K562 (cell line): ENCODE data around the gene PIGQ. TPM values are rescaled to one million over a fixed set of nuclear protein-coding genes. Genes with fewer than 3 reads are reported as not detected.

Experiments
- ATAC-seq: fragments of 200-7000 bp; cut with Tn5 transposase; 3 replicates; pipeline ENCODE4 v1.9.1; 2020; ENCODE audit warnings: moderate library complexity
- BruUV-seq: library from RNA; stranded (reverse); fragments of 400-500 nt; replicated peaks from 2 replicates; lab custom pipeline; 2021; lab: Mats Ljungman, UMichigan
- CTCF ChIA-PET: fragments of 300-600 bp; formaldehyde crosslinking; extraction: SDS; loops from one replicate; lab custom pipeline; 2021; ENCODE audit warnings: low intra/inter-chr PET ratio; lab: Yijun Ruan, JAX
- POLR2A ChIA-PET: fragments of 300-600, 350-650 bp; sonication (Branson Sonifier 250); formaldehyde crosslinking; extraction: SDS; loops from one replicate; lab custom pipeline; 2021; ENCODE audit warnings: antibody characterized with exemption, inconsistent platforms; lab: Yijun Ruan, JAX
- DNase-seq, 4 experiments: peaks; one replicate each; pipeline versions ENCODE4 v3.0.0 to v3.0.0-alpha.2; 2011 to 2018; ENCODE audit warnings: low spot score in 3 of 4, mixed read lengths in 3 of 4; ENCODE audit errors: extremely low read depth in 1 of 4
- FAIRE-seq: peaks from 2 replicates; lab custom pipeline; 2011; peaks lifted over from hg19 to GRCh38; lab: Jason Lieb, UNC
- H2AFZ ChIP-seq: 2 replicates; pipeline ENCODE4 v1.6.0; 2011; ENCODE audit warnings: low read depth, low read length, control low read depth, inconsistent platforms
- H3K27ac ChIP-seq: fragments of 200-600 bp; 3 replicates; pipeline ENCODE4 v1.8.0; 2011; ENCODE audit warnings: low read depth, mild to moderate bottlenecking, control low read depth, inconsistent platforms, low read length, moderate library complexity, mixed read lengths; ENCODE audit errors: extremely low read depth
- H3K27me3 ChIP-seq, 2 experiments: fragments of 300-600 bp in 1 of 2; 2 replicates in 1 of 2; 3 replicates in 1 of 2; pipeline versions ENCODE4 v1.6.0 to v1.8.0; 2011; ENCODE audit warnings: inconsistent platforms in 2 of 2, low read length in 2 of 2, mild to moderate bottlenecking in 1 of 2, mixed read lengths in 1 of 2, moderate library complexity in 1 of 2; ENCODE audit not compliant: control insufficient read depth in 2 of 2, insufficient read depth in 2 of 2
- H3K36me3 ChIP-seq: fragments of 300-600 bp; 3 replicates; pipeline ENCODE4 v1.8.0; 2011; ENCODE audit warnings: mild to moderate bottlenecking, low read length, inconsistent platforms; ENCODE audit not compliant: control insufficient read depth, insufficient read depth
- H3K4me1 ChIP-seq, 2 experiments: fragments of 200-600 bp in 1 of 2; replicated peaks in 1 of 2; 2 replicates in 1 of 2; 3 replicates in 1 of 2; pipeline versions ENCODE4 v1.5.1 to v1.8.0; 2011; ENCODE audit warnings: inconsistent platforms in 2 of 2, low read length in 2 of 2, mild to moderate bottlenecking in 1 of 2, mixed read lengths in 1 of 2, moderate library complexity in 1 of 2; ENCODE audit not compliant: control insufficient read depth in 2 of 2, insufficient read depth in 2 of 2
- H3K4me2 ChIP-seq: 2 replicates; pipeline ENCODE4 v1.6.1; 2011; ENCODE audit warnings: low read length, control low read depth, inconsistent platforms, mixed read lengths; ENCODE audit not compliant: insufficient read depth
- H3K4me3 ChIP-seq: fragments of 200-600 bp; sonication (generic), shearing (Covaris generic); 2 replicates; pipeline ENCODE4 v1.5.1; 2016; ENCODE audit warnings: control low read depth, inconsistent platforms
- H3K79me2 ChIP-seq: fragments of 200-600 bp; 3 replicates; pipeline ENCODE4 v1.8.0; 2011; ENCODE audit warnings: low read length, inconsistent platforms; ENCODE audit not compliant: control insufficient read depth, insufficient read depth
- H3K9ac ChIP-seq, 2 experiments: 2 replicates each; pipeline versions ENCODE4 v1.6.0 to v1.6.1; 2011; ENCODE audit warnings: low read depth in 2 of 2, low read length in 2 of 2, control low read depth in 1 of 2, inconsistent platforms in 1 of 2, mild to moderate bottlenecking in 1 of 2, mixed read lengths in 1 of 2; ENCODE audit not compliant: insufficient read depth in 1 of 2
- H3K9me1 ChIP-seq: one replicate; pipeline ENCODE4 v1.6.0; 2011; ENCODE audit warnings: inconsistent platforms, mild to moderate bottlenecking, low read length, moderate library complexity; ENCODE audit not compliant: control insufficient read depth, insufficient read depth
- H3K9me3 ChIP-seq: replicated peaks from 2 replicates; pipeline ENCODE4 v1.5.1; 2011; ENCODE audit warnings: low read depth, low read length, inconsistent platforms; ENCODE audit not compliant: control insufficient read depth, insufficient read depth
- H4K20me1 ChIP-seq: replicated peaks from 2 replicates; pipeline ENCODE4 v1.6.1; 2011; ENCODE audit warnings: low read length, inconsistent platforms, mixed read lengths; ENCODE audit not compliant: control insufficient read depth, insufficient read depth
- CSDE1 ChIP-seq, 2 experiments: fragments of 450-650 bp; IDR thresholded peaks; 2 replicates each; pipeline ENCODE4 v1.6.1; 2016; ENCODE audit warnings: mild to moderate bottlenecking in 1 of 2
- PHF21A ChIP-seq: fragments of 450-650 bp; IDR thresholded peaks from 2 replicates; pipeline ENCODE4 v1.6.1; 2017; ENCODE audit warnings: low read depth, borderline replicate concordance
- POLR2G ChIP-seq: fragments of 200-400 bp; formaldehyde crosslinking; IDR thresholded peaks from 2 replicates; pipeline ENCODE4 v1.6.1; 2017; ENCODE audit warnings: low read depth, mild to moderate bottlenecking, antibody characterized with exemption, low read length, moderate library complexity
- RBFOX2 ChIP-seq: fragments of 200-400 bp; formaldehyde crosslinking; IDR thresholded peaks from 2 replicates; pipeline ENCODE4 v1.6.1; 2017; ENCODE audit warnings: low read depth, mild to moderate bottlenecking, low read length, moderate library complexity
- SMAD2 ChIP-seq: fragments of 150-350 bp; IDR thresholded peaks from 2 replicates; pipeline ENCODE4 v1.6.1; 2014; ENCODE audit warnings: low read depth, mild to moderate bottlenecking, low read length
- ZBTB17 ChIP-seq: fragments of 450-650 bp; formaldehyde crosslinking; IDR thresholded peaks from 2 replicates; pipeline ENCODE4 v1.4.0; 2020; ENCODE audit warnings: mild to moderate bottlenecking
- ZFP30 ChIP-seq: fragments of 250-450 bp; sonication (Bioruptor Pico); IDR thresholded peaks from 2 replicates; pipeline ENCODE4 v1.8.0; 2022; ENCODE audit warnings: moderate library complexity, mild to moderate bottlenecking, inconsistent platforms, borderline replicate concordance
- ZFX ChIP-seq: sonication (generic); formaldehyde crosslinking; IDR thresholded peaks from 2 replicates; pipeline ENCODE4 v1.8.0; 2022; ENCODE audit warnings: mild to moderate bottlenecking, missing genetic modification reagents, moderate library complexity
- WGBS: fragments of 100-300 bp; shearing (Covaris generic); methylation state at CpG from one replicate; pipeline ENCODE4 v1.1.6; 2016; ENCODE audit warnings: low coverage, mixed read lengths; ENCODE audit not compliant: insufficient coverage; ENCODE audit errors: missing lambda C conversion rate; 5-methylcytosine and 5-hydroxymethylcytosine counted together
- in situ Hi-C: fragments of 300-500 bp; cut with MboI; formaldehyde crosslinking; loops from 4 replicates; pipeline ENCODE4 v1.15.0; 2018; ENCODE audit warnings: inconsistent platforms, mixed read lengths
- intact Hi-C: fragments of 100-400 bp; cut with micrococcal nuclease; formaldehyde crosslinking; loops from 2 replicates; pipeline ENCODE4 v1.14.2; 2022
- polyA plus RNA-seq, 8 experiments: library from polyadenylated mRNA; depleted of rRNA in 4 of 8; stranded (reverse) in 5 of 8; unstranded in 3 of 8; fragments of >200 nt; fragmentation: Nextera tagmentation in 2 of 8; fragmentation: Illumina TruSeq in 1 of 8; extraction: Ambion mirVana in 2 of 8; extraction: Trizol in 1 of 8; gene quantifications; 2 replicates each; pipeline versions ENCODE4 v1.2.1 to v1.2.3, GENCODE V29; 2011 to 2014; ENCODE audit warnings: inconsistent platforms in 1 of 8, missing spikeins in 1 of 8
- total RNA-seq, 7 experiments: library from RNA; depleted of rRNA in 6 of 7; stranded (reverse); fragments of >200 nt in 6 of 7; fragmentation: Illumina TruSeq in 2 of 7; extraction: Trizol in 2 of 7; gene quantifications; 2 replicates each; pipeline versions ENCODE4 v1.2.1 to v1.2.3, GENCODE V29; 2011 to 2021; ENCODE audit warnings: low replicate concordance in 1 of 7

Gene PIGQ
- total and polyA plus RNA-seq, 9 of the 15 experiments (the other 6 are each of a cell fraction or from before 2014, with no cell fraction given): 0.20 to 49.6 (median 11.7) TPM

- in situ Hi-C loops: loop anchor here (5.0 kb wide), 1 partner anchor 91 kb away; the partner anchor contains the start of gene RHOT2
- Histone ChIP-seq H3K9me3 (no peaks in the 10 kb centered on the region), H3K9me1 (peaks cover 3% of the 10 kb centered on the region), H3K4me1 (peaks cover 0 to 89% of the 10 kb centered on the region in 2 experiments; a peak in 4 of 5 replicates), H3K4me2 (no peak overlapping the region), H3K9ac (peak overlapping the region in 1 of 2 experiments; percentile 79; a peak in 2 of 4 replicates), H3K36me3 (peaks cover 26% of the 10 kb centered on the region; the same call in 2 of the 3 replicates), H2AFZ (no peak overlapping the region), H3K27me3 (no peaks in the 10 kb centered on the region), H4K20me1 (peaks cover 9% of the 10 kb centered on the region), H3K4me3 (no peak overlapping the region), H3K27ac (no peak overlapping the region), H3K79me2 (peaks cover 9% of the 10 kb centered on the region; the same call in 2 of the 3 replicates)
- no TSS peak for BruUV-seq
- 77% methylated on average over 16 of the region's 21 CpGs for WGBS
- TF ChIP-seq SMAD2 (no peak), RBFOX2 (peak; percentile 12), PHF21A (no peak), ZFX (CRISPR knock-in tag) (peak; percentile 25; the same call in 1 of the 2 replicates), ZBTB17 (no peak), ZFP30 (no peak), CSDE1 (IDR thresholded peaks at IDR 0.05) (no peak), POLR2G (peak; percentile 61)
- ChIA-PET POLR2A (interaction anchor here (0.6 to 1.7 kb wide), 7 partner anchors 9 to 209 kb away, joined by 3 to 8 read pairs (median 4); partner anchors contain the start of genes NHLRC4 and WFIKKN1), CTCF (no interaction called here)
- no peak for FAIRE-seq
- intact Hi-C loops: loop anchor here (5.0 kb wide), 1 partner anchor 91 kb away; the partner anchor contains the start of gene RHOT2
- no peak for DNase-seq
- ATAC-seq: no peak
These were observed 6.5 kb downstream of the PIGQ start for GRCh38 chr16:576197-576822.
